GM18502 (cell line): Measurements from ENCODE around the gene RBM24.

Experiments
- ATAC-seq: cut with Tn5 transposase; IDR thresholded peaks from one replicate; pipeline ENCODE4 v1.9.1; 2021; ENCODE audit warnings: mild to moderate bottlenecking; ENCODE audit not compliant: unreplicated experiment, poor library complexity

RBM24 gene

DNA sequence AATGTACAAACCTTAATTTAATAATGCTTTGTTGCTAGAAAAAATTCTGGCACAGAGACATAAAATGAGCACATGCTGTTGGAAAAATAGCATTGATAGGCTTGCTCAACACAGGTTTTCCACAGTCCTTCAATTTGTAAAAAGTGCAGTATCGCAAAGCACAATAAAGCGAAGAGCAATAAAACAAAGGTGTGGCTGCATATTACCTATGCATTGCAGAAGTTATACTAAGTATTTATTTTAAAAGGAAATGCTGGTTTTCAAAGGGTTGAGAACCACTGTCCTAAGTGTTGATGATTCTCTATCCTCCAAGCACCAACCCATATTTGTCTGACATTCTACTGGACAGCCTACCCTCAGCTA, 58.1 kb downstream of the RBM24 start:
- no peak for ATAC-seq

GRCh38 chr6:17341117-17341805, 60.1 kb downstream of the RBM24 start:
- ATAC-seq = no peak

DNA sequence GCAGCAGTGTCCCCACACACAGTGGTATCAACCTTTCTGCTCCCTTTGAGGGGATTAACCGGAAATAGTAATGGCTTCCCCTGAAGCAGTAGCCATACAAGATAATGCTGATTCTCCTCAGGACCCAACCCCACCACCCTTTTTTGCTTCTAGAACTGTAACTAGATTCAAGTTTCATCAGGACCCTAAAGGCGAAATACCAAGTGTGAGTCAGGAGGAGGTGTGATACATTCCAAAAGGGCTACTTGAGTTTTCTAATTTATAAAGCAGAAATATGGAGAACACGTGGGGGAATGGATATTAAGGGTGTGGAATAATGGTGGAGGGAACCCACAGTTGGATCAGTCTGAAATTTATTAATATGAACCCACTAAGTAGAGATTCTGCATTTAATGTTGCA, 60.7 kb downstream of the RBM24 start:
- no peak for ATAC-seq

DNA sequence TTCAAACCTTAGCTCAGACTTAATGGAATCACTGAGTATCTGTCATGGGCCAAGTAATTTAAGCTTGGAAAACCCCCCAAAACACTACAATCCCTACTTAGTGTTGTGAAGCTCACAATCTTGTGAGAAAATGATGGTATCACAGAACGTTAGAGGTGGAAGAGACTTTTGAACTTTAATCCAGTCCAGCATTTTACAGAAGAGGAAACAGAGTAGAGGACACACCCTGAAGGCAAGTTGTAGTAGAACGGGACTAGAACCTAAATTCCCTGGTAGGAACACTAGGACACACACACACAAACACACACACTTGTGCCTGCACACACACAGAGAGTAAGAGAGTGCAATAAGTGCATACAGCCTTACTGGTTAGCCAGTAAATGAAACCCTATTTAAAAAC, 62.1 kb downstream of the RBM24 start:
- ATAC-seq = no peak
